CMK (cell line): ENCODE measurements around the gene IL22RA1.

Source experiments
- DNase-seq: peaks from one replicate; pipeline ENCODE4 v3.0.0-alpha.2; 2010; ENCODE audit warnings: low read depth

The IL22RA1 gene

GRCh38 chr1:24136956-24137539 is 5.9 kb downstream of the IL22RA1 start:
- DNase-seq, result no peak

- no peak for DNase-seq
Measured at GRCh38 chr1:24134376-24134775, 8.6 kb downstream of the IL22RA1 start.

DNA sequence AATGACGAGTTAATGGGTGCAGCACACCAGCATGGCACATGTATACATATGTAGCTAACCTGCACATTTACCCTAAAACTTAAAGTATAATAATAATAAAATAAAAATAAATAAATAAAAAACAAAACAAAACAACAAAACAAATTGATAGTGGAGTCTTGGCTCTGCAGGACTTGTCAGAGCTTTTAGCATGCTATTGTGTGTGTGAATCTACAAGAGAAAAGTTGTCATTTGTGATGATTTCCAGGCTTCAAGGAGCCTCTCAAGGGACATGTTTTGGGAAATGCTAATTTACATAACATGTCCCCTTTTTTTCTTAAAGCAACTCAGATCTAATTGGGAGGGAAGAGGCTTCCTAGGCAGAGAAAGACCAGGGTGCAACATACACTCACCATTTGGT is 9.1 kb downstream of the IL22RA1 start:
- no peak for DNase-seq

GRCh38 chr1:24130385-24130784 is 12.6 kb downstream of the IL22RA1 start:
- DNase-seq, result no peak

- no peak for DNase-seq
Measured at GRCh38 chr1:24127801-24128363, 15.1 kb downstream of the IL22RA1 start.

- no peak for DNase-seq
Measured at GRCh38 chr1:24127134-24127800, 15.7 kb downstream of the IL22RA1 start.

- DNase-seq, result no peak
Measured at GRCh38 chr1:24126672-24127023, 16.3 kb downstream of the IL22RA1 start.

GRCh38 chr1:24126018-24126671 is 16.8 kb downstream of the IL22RA1 start:
- DNase-seq, result no peak

DNA sequence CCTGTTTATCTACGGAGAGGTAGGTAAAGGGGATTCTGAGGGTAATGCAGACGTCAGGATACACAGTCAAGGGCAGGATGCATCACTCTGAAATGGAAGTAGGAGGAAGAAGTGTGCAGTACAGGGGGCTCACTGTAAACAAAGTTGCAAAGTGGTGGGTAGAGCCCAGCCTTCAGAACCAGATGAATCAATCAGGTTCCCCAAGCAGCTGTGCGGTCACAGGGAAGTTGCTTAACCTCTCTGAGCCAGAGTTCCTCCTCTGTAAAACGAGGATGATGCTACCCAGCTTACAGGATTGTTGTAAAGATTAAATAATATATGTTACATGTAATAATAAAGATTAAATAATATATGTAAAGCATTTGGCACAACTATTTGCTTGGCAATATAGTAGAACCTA is 17.5 kb downstream of the IL22RA1 start:
- DNase-seq, result no peak

DNA sequence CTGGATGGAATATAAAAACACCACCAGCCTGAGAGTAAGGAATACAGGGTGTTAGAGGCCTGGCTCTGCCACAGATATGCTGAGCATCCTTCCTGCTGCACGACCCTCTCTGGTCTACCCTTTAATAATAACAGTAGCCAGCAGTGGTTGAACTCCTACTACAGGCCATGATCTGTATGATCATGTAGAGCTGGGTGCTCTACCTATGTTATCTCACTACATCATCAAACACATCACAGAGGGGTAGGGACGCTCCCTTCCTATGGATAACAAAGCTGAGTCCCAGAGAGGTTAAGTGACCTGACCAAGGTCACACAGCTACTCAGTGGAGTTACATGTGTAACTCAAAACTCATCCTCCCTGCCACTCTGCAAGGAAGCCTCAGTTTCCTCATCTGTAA is 18.0 kb downstream of the IL22RA1 start:
- DNase-seq, result no peak

- no peak for DNase-seq
Measured at GRCh38 chr1:24123611-24124010, 19.3 kb downstream of the IL22RA1 start.

GRCh38 chr1:24122776-24123175 is 20.2 kb downstream of the IL22RA1 start:
- no peak for DNase-seq

DNA sequence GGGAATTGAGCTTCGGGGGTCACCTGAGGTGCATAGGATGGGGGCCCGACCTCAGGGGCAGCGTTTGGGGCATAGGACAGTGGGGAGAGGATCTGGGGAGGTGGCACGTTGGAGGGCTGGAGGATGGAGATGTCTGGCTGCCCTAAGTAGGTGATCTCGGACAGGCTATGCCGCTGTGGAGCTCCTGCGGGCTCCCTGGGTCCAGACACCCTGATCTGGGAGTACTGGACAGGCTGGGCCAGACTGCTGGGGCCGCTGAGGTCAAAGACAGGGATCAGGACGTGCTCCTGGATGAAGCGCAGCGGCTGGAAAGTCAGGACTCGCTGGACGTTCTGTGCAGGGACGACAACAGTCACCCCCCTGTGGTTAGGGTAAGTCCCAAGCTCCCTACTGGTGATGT is 21.5 kb downstream of the IL22RA1 start:
- DNase-seq, result no peak

GRCh38 chr1:24120965-24121364 is 22.0 kb downstream of the IL22RA1 start:
- no peak for DNase-seq

DNA sequence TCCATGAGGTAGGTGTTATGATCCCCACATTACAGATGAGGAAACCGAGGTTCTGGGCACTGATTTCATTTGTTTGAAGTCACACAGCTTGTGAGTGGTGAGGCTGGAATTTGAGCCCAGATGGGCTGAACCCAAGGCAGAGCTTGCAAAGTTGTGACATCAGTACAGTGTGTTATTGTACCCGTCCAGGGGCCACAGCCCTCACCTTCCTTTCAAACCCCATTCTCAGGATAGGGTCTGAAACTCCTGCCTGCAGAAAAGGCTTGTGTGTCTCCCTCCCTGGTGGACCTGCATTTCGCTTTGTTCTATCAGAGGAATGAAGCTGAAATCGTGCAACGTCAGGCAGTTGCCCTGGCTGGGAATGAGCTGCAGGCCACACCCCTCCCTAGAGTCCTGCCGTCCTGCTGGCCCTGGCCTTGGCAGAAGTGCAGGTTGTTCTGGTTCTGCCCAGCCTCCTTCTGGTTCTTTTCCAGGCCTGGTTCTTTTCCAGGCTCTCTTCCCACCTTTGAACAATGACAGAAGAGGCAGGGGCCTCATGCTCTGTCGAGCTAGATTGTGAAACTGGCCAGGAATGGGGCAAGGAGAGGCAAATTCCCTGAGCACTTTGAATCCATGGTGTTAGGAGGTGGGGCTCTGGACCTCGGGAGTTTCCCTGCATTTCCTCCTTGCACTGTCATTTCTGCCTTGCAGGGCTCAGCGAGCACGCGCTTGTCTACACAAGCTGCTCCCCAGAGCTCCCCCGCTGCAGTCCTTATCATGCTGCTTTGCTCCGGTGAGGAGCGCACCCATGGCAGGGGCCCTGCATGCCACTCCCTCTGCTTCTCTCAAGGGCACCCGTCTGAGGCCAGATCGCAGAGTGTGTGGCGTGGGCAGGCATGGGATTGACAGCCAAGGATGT is 22.8 kb downstream of the IL22RA1 start:
- no peak for DNase-seq

GRCh38 chr1:24119489-24119858 is 23.5 kb downstream of the IL22RA1 start:
- no peak for DNase-seq

GRCh38 chr1:24118410-24119242 is 24.3 kb downstream of the IL22RA1 start:
- DNase-seq, result no peak

- no peak for DNase-seq
Measured at GRCh38 chr1:24117722-24118409, 25.1 kb downstream of the IL22RA1 start.

DNA sequence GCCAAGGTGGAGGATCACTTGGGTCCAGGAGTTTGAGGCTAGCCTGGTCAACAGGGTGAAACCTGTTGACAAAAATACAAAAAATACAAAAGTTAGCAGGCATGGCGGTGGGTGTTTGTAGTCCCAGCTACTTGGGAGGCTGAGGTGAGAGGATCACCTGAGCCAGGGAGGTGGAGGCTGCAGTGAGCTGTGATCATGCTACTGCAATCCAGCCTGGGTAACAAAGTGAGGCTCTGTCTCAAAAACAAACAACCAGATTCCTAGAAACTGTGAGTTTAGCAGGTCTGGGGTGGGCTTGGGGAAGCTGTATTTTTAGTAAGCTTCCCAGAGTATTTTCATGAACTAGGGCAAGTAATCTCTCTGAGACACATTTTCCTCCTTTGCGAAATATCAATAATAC is 25.8 kb downstream of the IL22RA1 start:
- no peak for DNase-seq

GRCh38 chr1:24114753-24115152 is 28.2 kb downstream of the IL22RA1 start:
- no peak for DNase-seq

- DNase-seq, result no peak
Measured at GRCh38 chr1:24113641-24114033, 29.3 kb downstream of the IL22RA1 start.
